Hematopoietic multipotent progenitor cell (in vitro differentiated cells): Measurements from ENCODE around the gene MAPK8. TPM values are rescaled to one million over a fixed set of nuclear protein-coding genes. Genes with fewer than 3 reads are reported as not detected.
A peak's percentile ranks its signal among the peaks of the same experiment; 100 is the strongest.

ENCODE experiments used
- DNase-seq, 3 donors: peaks; one replicate each; pipeline ENCODE4 v3.0.0-alpha.2; 2011 to 2015; ENCODE audit warnings: low read depth in 2 of 3, low spot score in 2 of 3
- total RNA-seq: library from RNA; depleted of rRNA; stranded (reverse); fragments of >200 nt; gene quantifications from one replicate; pipeline ENCODE4 v1.2.3, GENCODE V29; 2012

Gene MAPK8
- total RNA-seq, 1 donor: 38.8 TPM

DNA sequence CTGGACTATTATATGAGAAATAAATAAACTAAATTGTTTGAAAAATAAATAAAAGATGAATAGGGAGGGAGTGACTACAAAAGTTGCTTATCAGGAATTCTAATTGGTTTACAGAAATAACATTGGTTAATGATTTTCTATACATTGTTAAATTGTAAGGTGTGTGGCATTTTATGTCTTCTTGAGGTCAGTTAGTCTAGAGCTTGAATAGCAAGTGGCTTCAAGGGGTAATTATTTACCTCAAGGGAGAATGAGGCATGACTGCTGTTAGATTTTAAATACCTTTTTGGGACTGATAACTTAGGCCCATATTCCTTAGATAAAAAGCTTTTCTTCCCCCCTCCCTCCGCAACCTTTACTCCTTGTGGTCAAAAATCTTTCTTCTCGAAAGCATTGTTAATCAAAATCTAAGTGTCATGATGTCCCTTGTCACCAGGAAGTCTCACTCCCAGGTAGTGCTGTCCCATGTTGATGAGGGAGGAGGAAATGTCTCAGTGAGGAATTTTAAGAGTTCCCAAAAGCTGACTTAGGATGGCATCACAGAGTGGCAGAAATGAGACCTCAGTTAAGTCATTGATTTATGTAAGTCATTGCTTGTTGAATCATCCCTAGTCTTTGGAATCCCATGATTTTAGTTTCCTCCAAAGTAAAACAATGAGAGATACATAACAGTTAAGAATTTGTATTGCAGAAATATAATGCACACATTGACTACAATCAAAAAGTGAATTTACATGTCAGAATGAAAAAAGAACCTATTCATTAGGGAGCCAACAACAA, 71.5 kb downstream of the MAPK8 start:
- no peak for DNase-seq

DNA sequence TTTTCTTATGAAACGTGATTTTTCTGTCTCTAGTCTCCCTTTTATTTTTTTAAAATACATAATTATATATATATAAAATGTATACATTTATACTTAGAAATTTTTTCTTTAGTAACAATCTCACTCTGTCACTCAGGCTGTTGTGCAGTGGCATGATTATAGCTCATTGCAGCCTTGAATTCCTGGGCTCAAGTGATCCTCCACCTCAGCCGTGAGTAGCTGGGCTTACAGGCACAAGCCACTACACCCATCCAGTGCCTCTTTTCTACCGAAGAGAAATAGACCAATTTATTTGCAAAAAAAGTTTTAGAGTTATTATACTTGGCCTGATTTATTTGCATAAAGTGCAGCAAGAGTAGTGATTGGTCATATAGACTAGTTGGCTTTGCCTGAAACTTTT, 72.2 kb downstream of the MAPK8 start:
- no peak for DNase-seq

DNA sequence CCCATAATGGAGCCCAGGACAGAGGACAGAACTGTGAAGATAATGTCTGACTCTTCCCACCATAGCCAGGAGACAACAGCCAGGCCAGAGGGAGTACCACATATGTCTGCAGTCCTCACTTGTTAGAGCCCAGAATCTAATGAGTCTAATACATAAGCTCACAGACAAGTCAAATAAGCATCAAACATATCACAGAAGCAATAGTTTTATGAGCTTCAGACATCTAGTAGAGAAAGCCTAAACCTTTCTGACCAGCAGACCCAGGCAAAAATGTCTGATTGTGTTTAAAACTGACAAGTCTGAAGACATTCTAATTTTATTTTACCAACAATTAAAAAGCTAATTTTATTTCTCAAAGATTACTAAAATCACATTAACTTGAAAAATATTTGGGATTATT, 75.5 kb downstream of the MAPK8 start:
- DNase-seq: no peak

DNA sequence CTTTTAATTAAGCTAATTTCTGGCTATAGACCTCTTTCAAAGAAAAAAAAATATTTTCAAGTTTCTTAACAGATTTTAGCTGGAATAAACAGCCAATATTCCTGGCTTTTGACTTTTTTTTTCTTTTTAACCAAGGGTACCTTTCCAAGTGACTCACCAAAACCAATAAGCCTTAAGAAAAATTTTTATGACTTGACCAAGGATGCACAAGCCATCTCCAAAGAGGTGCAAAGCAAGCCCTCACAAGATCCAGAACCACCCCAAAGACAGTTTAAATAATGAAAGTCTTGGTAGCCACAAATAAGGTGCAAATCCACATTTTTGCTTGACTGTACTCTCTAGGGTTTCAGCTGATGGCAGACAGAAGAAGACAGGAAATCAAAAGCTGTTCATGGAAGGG, 76.5 kb downstream of the MAPK8 start:
- no peak for DNase-seq

GRCh38 chr10:48383393-48383792, 76.9 kb downstream of the MAPK8 start:
- DNase-seq: no peak

- DNase-seq: no peak
These were observed 78.2 kb downstream of the MAPK8 start for GRCh38 chr10:48384699-48384982.

GRCh38 chr10:48389272-48389671, 82.8 kb downstream of the MAPK8 start:
- no peak for DNase-seq

DNA sequence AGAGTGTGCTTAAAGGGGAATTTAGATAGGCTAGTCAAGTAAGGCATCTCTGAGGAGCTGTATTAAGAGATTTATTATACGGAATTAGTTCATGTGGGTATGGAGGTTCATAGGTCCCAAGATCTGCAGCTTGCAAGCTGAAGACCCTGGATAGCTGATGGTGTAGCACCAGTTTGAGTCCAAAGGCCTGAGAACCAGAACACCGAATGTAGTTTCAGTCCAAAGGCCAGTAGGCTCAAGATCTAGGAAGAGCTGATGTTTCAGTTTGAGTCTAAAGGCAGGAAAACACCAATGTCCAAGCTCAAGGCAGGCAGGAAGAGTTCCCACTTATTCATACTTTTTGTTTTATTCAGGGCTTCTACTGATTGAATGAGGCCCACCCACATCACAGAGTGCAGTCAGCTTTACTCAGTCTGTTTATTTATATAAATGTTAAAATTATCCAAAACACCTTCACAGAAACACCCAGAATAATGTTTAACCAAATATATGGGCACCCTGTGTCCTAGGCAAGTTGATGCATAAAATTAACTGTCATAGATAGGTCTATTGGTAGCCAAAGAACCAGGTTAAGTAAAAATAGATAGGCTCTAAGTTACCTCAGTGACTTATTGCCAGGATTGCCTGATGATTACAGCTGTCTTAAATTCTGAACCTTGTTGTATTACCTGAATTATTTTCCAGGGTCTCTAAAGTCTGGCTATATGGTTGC, 83.5 kb downstream of the MAPK8 start:
- no peak for DNase-seq

DNA sequence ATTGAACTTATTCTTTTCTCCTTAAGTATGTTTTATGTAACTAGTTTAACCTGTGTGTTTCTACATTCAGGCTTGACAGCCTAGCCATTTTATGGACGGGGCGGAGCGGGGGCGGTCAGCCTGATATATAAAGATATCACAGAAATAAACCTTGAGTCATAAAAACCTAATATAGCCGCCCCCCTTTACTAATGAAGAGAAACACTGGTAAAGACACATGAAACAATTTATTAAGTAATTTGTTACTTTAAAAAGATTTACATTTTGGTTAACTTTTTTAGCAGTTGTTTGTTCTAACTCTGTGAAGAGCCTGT, 84.0 kb downstream of the MAPK8 start:
- DNase-seq: no peak

DNA sequence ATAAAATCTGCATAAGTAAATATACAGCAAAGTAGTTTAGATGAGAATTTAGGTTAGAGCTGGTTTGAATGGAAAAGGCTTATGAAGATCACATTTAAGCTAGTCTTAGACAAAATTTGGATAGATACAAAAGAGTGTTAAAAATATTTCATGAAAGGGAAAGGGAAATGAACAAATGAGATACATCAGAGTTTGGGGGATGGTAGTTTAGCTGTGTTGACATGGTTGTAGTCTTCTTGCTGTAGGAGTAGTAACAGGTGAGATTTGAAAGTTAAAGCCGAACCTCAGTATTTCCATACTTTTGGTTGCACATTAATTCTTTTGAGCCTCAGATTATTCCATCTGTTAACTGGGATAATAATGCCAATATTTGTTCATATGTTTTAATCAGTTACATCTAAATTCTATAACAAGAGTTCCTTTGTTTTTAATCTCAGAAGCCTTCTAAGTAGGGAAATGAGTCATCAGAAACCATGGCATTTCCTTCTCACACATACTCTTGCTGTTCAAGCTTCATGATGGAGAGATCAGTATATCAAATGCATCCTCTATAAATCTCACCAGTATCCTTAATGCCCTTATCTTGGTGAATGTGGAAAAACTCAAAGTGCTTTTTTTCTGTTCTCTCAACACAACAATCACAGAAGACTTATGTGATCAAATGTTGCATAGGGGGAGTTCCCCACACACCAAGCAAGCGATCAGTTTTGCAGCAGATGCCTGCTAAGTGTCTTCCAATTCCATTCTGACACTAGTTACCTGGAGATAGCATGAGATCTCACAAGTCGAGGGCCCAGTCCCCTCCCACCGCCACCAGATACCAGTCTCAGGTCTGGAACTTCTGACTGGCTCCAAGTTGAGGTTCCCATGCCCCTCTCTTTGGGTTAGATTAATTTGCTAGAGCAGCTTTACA, 84.7 kb downstream of the MAPK8 start:
- DNase-seq: peak in 2 of 3 donors; percentile 37 to 46

DNA sequence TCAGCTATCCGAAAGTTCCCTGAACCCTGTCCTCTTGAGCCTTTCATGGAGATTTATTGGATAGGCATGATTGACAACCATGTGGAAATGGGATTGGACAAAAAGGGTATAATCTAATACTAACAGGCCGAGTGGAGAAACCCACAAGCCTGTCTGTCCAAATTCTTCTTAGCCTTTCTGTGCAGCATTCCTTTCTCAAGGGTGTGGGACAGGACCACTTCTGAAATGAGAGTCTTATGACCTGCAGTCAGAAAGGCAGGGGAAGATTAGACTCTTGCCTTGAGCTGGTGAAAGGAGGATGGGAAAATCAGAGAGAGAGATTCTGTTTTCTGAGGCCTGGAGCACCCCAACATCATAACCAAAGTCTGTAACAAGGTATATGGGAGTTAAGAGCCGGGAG, 85.5 kb downstream of the MAPK8 start:
- DNase-seq: no peak

DNA sequence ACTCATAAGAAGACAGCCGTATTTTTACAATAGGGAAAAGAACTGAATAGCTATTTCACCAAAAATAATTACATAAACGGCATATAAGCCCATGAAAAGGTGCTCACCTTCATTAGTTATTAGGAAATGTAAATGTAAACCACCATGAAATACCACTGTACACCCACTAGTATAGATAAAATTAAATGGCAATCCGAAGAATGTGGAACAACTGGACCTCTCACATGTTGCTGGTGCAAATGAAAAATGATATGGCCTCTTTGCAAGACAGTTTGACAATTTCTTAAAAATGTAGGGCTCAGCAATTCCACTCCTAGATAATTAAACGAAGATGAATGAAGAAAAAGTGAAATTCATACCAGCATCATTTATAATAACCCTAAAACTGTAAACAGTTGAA, 91.8 kb downstream of the MAPK8 start:
- DNase-seq: no peak

GRCh38 chr10:48399056-48399541, 92.6 kb downstream of the MAPK8 start:
- no peak for DNase-seq

- no peak for DNase-seq
These were observed 93.1 kb downstream of the MAPK8 start for GRCh38 chr10:48399551-48399950.

DNA sequence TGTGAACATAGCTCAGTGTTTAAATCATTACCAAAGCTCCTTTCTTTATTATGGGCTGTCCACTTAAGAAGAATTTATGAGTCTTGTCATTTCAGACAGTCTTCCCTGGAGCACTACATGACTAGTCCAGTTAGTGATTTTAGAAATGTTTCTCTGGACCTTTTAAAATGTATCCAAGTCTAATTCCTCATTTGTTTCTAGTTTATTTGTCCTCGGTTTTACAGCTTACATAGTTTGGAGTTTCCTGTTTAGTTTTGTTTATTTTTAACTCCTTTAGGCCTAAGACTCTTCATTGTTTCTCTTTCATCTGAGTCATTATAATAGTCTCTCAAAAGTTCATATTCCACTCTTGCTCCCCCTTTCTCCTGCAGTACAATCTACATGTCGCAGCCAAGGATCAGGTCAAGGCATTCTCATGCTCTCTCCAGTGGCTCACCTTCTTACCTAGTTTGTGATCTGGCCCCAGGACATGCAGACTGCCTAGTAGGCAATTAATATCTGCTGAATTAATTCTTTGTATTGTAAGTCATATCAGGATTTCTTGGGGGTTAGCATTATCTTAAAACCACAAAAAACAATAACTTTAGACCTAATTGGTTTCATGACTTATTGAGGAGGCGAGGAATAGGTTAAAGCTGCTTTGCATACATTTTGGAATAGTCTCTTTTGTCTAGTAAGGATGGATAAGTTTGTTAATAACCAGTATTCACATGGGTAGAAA, 93.8 kb downstream of the MAPK8 start:
- DNase-seq: no peak

DNA sequence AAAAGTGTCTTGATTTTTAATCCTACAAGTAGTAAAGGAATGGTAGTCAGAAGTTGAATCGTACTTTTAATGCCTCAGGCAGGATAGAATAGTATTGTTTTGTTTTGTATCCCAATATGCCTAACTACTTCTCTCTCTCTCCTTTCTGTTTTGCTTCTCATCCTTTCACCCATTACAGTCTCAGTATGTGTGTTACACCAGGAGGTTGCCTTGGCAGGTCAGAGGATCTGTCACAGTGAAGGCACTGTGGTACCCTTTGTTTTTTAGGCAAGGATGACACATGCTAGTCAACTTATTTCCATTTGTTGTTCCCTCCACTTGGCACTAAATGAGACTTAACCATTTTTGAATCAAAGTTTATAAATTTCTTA, 94.4 kb downstream of the MAPK8 start:
- no peak for DNase-seq

DNA sequence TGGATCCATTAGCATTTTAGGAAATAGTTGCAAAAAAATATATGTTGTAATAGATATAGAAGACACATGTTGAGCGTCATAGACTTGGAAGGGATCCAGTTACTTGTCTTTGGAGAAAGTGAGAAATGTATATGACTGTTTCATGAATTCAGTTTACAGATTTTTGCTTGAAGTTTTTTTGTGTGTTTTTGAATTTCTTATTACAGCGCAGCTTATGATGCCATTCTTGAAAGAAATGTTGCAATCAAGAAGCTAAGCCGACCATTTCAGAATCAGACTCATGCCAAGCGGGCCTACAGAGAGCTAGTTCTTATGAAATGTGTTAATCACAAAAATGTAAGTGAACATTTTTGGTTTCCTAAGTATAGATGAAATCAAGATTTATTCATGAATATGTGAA, 98.2 kb downstream of the MAPK8 start:
- no peak for DNase-seq

DNA sequence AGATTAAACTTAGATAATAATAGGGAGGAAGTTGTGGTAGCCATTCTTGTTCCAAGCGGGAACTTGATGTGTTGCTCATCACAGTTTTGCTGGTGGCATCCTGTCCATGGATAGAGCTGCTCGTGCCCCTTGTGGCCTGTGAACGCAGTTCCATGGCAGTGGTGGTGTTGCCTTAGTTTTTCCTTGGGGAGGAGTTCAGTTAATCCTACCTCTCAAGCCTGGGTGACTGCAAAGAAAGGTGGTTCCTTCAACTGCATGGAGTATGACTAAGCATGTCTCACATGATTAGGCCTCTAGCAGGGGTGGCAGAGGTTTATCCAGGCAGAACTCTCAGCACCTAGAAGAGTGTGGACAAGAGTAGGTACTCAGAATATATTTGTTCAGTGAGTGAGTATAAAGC, 99.7 kb downstream of the MAPK8 start:
- DNase-seq: peak in 2 of 3 donors; percentile 15 to 17

DNA sequence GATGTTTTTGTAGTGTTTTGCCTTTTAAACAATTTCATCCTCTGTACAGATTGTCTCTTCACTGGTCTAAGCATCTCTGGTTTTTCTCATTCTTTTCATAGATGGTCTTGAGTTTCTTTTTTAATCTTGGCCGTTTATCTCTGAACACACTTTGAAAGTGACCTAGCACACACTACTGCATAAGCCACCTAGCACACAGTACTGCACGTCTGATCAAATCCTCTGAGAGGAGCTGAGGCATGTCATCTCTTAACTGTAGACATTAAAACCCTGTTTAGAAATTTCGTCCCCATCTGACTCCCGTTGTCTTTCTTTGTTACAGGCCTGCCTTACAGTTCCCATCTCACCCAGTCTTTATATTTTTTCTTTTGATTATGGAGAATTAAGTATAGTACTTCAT, 100.2 kb downstream of the MAPK8 start:
- no peak for DNase-seq

DNA sequence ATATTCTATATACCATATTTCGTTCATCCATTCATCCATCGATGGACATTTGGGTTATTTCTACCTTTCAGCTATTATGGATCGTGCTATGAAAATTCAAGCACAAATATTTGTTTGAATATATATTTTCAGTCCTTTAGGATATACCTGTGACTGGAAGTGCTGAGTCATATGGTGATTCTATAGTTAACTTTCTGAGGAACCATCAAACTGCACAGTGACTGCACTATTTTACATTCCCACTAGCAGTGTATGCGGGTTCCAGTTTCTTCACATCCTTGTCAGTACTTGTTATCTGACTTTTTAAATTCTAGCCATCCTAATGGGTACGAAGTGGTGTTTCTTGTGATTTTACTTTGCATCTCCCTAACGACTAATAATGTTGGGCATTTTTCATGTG, 104.0 kb downstream of the MAPK8 start:
- DNase-seq: no peak

GRCh38 chr10:48411510-48411909, 105.0 kb downstream of the MAPK8 start:
- DNase-seq: no peak
